Kidney epithelial cell (primary cell): ENCODE measurements around the gene NMT1. TPM values are rescaled to one million over a fixed set of nuclear protein-coding genes. Genes with fewer than 3 reads are reported as not detected.

Experiments used
- DNase-seq: peaks from one replicate; pipeline ENCODE4 v3.0.0-alpha.2; 2010; ENCODE audit warnings: low read depth
- H3K27me3 ChIP-seq: 2 replicates; pipeline ENCODE4 v1.6.0; 2011; ENCODE audit warnings: low read length; ENCODE audit not compliant: control insufficient read depth, insufficient read depth
- H3K36me3 ChIP-seq: 2 replicates; pipeline ENCODE4 v1.5.1; 2011; ENCODE audit warnings: low read length; ENCODE audit not compliant: control insufficient read depth, insufficient read depth
- H3K4me3 ChIP-seq: 2 replicates; pipeline ENCODE4 v1.5.1; 2011; ENCODE audit warnings: low read depth, mild to moderate bottlenecking, control low read depth, low read length
- CTCF ChIP-seq: IDR thresholded peaks from 2 replicates; pipeline ENCODE4 v1.5.1; 2011; ENCODE audit warnings: mild to moderate bottlenecking, moderate library complexity, low read length, control low read depth, inconsistent platforms; ENCODE audit not compliant: insufficient read depth, poor library complexity, severe bottlenecking
- total RNA-seq: library from RNA; depleted of rRNA; stranded (reverse); fragments of >200 nt; gene quantifications from 2 replicates; pipeline ENCODE4 v1.2.3, GENCODE V29; 2015

NMT1 gene
- 68.0 and 82.0 TPM in 2 replicates for total RNA-seq

GRCh38 chr17:45060797-45061605 is at the start of gene NMT1:
TSS of gene NMT1 (plus strand) at chr17:45061317. CDS start at chr17:45061330, 13 bp downstream.
- Histone ChIP-seq H3K36me3 (no peaks in the 10 kb centered on the region), H3K27me3 (no peaks in the 10 kb centered on the region), H3K4me3 (peak within 1 kb of the TSS; percentile 93)
- peak; percentile 96 for DNase-seq
- no peak for TF ChIP-seq CTCF

GRCh38 chr17:45011767-45012166 is 49.4 kb upstream of the NMT1 start:
- no peak for DNase-seq
- TF ChIP-seq CTCF = no peak
- H3K4me3 ChIP-seq = no peak overlapping the region
- H3K36me3 ChIP-seq = no peaks in the 10 kb centered on the region
- H3K27me3 ChIP-seq = peaks cover 5% of the 10 kb centered on the region

GRCh38 chr17:45013021-45013997 is 47.8 kb upstream of the NMT1 start:
- Histone ChIP-seq H3K4me3 (no peak overlapping the region), H3K36me3 (no peaks in the 10 kb centered on the region), H3K27me3 (peaks cover 2% of the 10 kb centered on the region)
- DNase-seq = no peak
- no peak for TF ChIP-seq CTCF

GRCh38 chr17:45016237-45016636 is 44.9 kb upstream of the NMT1 start:
- Histone ChIP-seq H3K4me3 (no peak overlapping the region), H3K36me3 (no peaks in the 10 kb centered on the region), H3K27me3 (peaks cover 4% of the 10 kb centered on the region)
- no peak for DNase-seq
- TF ChIP-seq CTCF = no peak

GRCh38 chr17:45016823-45017222 is 44.3 kb upstream of the NMT1 start:
- Histone ChIP-seq H3K27me3 (peaks cover 4% of the 10 kb centered on the region), H3K36me3 (no peaks in the 10 kb centered on the region), H3K4me3 (no peak overlapping the region)
- DNase-seq = no peak
- peak; percentile 47 for TF ChIP-seq CTCF
